ENCODE results near the gene BCORL1.

The BCORL1 gene

DNA sequence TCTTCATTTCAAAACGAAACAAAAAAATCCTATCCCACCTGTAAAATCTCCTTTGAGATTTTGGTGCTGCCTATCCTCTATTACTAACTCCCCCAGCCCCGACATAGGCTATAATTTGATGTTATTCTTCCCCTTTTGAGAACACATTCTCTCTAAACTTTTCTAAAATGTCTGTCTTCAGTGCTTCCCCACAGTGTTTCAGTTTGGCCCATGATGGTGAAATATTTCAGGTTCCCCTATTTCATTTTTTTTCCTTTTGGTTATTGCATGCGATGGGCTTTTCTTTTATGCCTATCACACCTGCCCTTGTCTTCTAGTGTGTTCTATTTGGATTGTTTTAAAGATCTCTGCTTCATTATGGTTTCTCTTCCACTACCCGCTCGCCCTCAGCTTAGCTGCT is 14.7 kb downstream of the BCORL1 start:
- no peak for TF ChIP-seq ZFX (IDR thresholded peaks at IDR 0.05; ENCODE audit: borderline replicate concordance)
- TF ChIP-seq, protein P1, sequence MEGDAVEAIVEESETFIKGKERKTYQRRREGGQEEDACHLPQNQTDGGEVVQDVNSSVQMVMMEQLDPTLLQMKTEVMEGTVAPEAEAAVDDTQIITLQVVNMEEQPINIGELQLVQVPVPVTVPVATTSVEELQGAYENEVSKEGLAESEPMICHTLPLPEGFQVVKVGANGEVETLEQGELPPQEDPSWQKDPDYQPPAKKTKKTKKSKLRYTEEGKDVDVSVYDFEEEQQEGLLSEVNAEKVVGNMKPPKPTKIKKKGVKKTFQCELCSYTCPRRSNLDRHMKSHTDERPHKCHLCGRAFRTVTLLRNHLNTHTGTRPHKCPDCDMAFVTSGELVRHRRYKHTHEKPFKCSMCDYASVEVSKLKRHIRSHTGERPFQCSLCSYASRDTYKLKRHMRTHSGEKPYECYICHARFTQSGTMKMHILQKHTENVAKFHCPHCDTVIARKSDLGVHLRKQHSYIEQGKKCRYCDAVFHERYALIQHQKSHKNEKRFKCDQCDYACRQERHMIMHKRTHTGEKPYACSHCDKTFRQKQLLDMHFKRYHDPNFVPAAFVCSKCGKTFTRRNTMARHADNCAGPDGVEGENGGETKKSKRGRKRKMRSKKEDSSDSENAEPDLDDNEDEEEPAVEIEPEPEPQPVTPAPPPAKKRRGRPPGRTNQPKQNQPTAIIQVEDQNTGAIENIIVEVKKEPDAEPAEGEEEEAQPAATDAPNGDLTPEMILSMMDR (IDR thresholded peaks at IDR 0.05): no peak
- no peak overlapping the region for H3K27ac ChIP-seq

DNA sequence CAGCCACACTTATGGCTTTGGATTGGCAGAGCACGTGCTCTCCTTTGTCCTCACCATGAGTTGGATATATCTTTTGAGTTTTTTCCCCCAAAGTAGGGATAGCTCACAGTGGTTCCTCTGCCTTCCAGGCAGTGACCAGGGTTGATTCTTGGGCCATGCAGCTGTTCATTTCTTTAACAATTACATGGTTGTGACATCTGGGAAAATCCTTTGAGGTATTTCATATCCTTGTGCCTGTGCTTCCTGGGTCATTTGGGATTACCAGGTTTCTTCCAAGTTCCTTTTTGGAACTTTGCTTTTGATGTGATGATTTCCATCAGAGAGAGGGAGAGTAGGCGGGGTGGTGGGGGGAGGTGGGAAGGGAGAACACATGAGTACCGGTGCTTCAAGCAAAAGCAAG is 15.6 kb downstream of the BCORL1 start:
- H3K27ac ChIP-seq: no peak overlapping the region
- TF ChIP-seq, protein P1 (IDR thresholded peaks at IDR 0.05): no peak
- TF ChIP-seq ZFX (IDR thresholded peaks at IDR 0.05; ENCODE audit: borderline replicate concordance): no peak

DNA sequence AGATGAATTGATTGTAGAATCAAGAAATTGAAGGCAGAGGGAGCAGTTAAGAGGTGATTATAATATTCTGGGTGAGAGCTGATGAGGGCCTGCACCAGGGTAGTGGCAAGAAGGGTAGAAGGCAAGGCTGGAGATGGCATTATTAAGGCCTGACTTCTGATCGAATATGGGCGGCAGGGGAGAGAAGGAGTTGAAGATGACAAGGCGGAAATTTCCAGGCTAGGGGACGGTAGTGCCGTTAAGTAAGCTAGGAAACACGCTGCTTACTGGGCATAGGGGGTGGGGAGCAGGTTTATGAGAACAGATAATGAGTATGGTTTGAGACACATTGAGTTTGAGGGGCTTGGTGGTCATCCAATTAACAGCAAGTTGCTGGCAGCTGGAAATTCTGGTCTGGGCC is 19.5 kb downstream of the BCORL1 start:
- H3K27ac ChIP-seq: no peak overlapping the region
- TF ChIP-seq, protein P1 (IDR thresholded peaks at IDR 0.05): no peak
- TF ChIP-seq ZFX (IDR thresholded peaks at IDR 0.05; ENCODE audit: borderline replicate concordance): no peak

DNA sequence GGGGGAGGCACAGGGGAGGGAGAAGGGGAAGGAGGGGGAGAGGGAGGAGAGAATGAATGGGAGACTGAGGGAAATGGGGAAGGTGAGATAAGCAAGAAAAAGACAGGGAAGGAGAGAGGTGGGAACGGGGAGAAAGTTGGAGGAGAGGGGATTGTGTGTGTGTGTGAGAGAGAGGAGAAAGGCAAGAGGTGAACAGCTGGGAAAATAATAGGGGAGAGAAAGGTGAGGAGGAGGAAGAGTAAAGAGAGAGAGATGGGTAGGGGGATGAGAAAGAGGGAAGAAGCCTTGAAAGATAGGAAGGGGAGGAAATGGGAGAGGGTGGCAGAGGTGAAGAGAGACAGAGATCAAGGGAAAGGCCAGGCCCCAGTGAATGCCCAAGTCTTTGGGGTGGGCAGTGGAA is 20.1 kb downstream of the BCORL1 start:
- no peak overlapping the region for H3K27ac ChIP-seq
- TF ChIP-seq, protein P1 (IDR thresholded peaks at IDR 0.05): no peak
- no peak for TF ChIP-seq ZFX (IDR thresholded peaks at IDR 0.05; ENCODE audit: borderline replicate concordance)

DNA sequence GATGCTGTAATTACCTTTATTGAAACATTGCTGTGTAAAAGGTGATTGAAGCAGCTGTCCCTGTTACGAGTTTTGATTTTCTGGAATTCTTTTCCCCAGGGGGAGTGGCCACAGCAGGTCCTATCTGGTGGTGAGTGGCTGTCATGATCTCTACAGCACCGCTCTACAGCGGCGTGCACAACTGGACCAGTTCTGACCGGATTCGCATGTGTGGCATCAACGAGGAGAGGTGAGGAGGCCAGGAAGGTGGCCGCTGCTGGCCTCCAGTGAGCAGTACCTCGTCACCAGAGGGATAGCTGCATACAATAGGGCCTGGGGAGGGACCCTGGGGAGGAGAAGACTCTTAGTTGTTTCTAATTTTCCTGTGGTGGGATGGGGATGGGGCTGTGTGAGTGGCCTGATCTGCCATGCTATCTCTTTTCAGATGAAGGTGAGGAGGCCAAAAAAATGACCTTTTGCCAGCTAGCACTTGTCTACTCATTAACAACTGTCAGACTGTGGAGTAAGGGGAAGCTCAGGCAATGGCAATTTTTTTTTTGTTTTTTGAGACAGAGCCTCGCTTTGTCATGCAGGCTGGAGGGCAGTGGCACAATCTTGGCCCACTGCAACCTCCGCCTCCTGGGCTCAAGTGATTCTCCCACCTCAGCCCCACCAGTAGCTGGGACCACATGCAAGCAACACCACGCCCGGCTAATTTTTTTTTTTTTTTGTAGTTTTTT is 22.8 kb downstream of the BCORL1 start:
- TF ChIP-seq, protein P1 (IDR thresholded peaks at IDR 0.05): no peak
- TF ChIP-seq ZFX (IDR thresholded peaks at IDR 0.05; ENCODE audit: borderline replicate concordance): no peak
- H3K27ac ChIP-seq: no peak overlapping the region

DNA sequence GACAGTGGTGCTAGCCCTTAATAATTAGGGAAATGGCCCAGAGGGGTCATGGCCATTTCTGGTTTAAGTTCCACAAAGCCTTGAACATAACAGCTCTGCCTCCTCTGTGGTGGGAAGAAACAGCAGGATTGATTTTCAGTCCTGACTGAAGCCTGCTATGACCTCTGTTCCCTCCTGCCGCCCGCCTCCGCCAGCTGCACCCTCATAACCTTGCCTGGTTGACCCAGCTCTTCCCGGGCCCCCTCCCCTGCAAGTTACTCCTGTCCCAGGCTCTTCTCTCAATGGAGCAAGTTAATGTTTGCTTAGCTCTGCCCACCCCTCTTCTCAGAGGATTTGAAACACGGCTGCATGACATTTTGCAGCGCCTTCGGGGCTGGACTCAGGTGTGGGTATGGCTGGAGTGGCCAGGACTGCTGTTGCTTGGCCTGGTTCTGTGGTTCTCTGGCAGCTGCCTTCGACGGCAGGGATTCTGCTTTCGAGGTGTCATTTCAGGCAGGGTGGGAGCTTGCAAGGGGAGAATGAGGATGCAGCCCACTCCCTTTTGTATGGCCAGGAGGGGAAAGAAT is 27.3 kb downstream of the BCORL1 start:
- TF ChIP-seq, protein P1 (IDR thresholded peaks at IDR 0.05): no peak
- no peak for TF ChIP-seq ZFX (IDR thresholded peaks at IDR 0.05; ENCODE audit: borderline replicate concordance)
- H3K27ac ChIP-seq: no peak overlapping the region

DNA sequence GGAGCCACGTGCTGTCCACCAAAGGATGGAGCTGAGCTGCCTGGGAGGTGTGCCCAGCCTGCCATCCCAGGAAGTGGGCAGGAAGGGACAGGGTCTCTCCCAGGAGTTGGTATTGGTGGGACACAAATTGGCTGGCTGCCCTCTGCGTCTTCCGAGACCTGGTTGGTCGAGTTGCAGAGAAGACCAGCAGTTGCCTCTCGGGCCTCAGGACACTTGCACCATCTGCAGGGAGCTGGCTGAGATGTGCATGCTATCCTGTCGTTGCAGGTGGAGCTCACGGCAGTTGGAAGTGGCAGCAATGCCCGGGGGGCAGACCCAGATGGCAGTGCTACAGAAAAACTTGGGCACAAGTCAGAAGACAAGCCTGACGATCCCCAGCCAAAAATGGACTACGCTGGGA is 30.2 kb downstream of the BCORL1 start:
- no peak for TF ChIP-seq ZFX (IDR thresholded peaks at IDR 0.05; ENCODE audit: borderline replicate concordance)
- H3K27ac ChIP-seq: no peak overlapping the region

Data from 22Rv1 (cell line).